ENCODE measurements around the gene PRXL2B. TPM values are rescaled to one million over a fixed set of nuclear protein-coding genes. Genes with fewer than 3 reads are reported as not detected.

PRXL2B gene
- total RNA-seq, 1 experiment from 2014 or later, result 32.2 TPM

- Histone ChIP-seq H3K4me1 (ENCODE audit: control insufficient read depth in 1 of 2, insufficient read depth in 2 of 2, low read length in 2 of 2) (peaks cover 5 to 12% of the 10 kb centered on the region in 2 experiments; a peak in 3 of 4 replicates), H3K27ac (ENCODE audit: low read depth, low read length) (no peak overlapping the region), H3K4me3 (replicated peaks in 1 of 2; ENCODE audit: low read depth in 1 of 2, low read length in 2 of 2) (no peak overlapping the region), H2AFZ (ENCODE audit: low read depth, low read length, poor library complexity, severe bottlenecking) (no peak overlapping the region), H3K9me2 (ENCODE audit: insufficient read depth) (no peaks in the 10 kb centered on the region), H4K20me1 (ENCODE audit: insufficient read depth) (no peaks in the 10 kb centered on the region), H3K36me3 (ENCODE audit: control insufficient read depth in 1 of 2, insufficient read depth in 2 of 2, low read length in 2 of 2) (no peaks in the 10 kb centered on the region), H3K9me3 (ENCODE audit: control insufficient read depth in 1 of 2, insufficient read depth in 1 of 2, low read depth in 1 of 2, low read length in 2 of 2) (no peaks in the 10 kb centered on the region), H3K79me2 (ENCODE audit: insufficient read depth, low read length) (no peaks in the 10 kb centered on the region), H3K27me3 (ENCODE audit: insufficient read depth, low read length) (0 out of 2 replicates have a peak, but pooled peaks cover 5% of the 10 kb centered on the region), H3K4me2 (ENCODE audit: low read length) (no peak overlapping the region), H3K9ac (ENCODE audit: low read length) (no peak overlapping the region)
- CTCF ChIA-PET, result no interaction called here
- POLR2A ChIA-PET, result no interaction called here
- no TSS peak for BruUV-seq (replicated peaks)
- TF ChIP-seq JUND (IDR thresholded peaks at IDR 0.05) (no peak), ZBTB33 (IDR thresholded peaks at IDR 0.05; ENCODE audit: extremely low read depth, insufficient replicate concordance, low read length) (no peak), EZH2 (IDR thresholded peaks at IDR 0.05) (no peak), CEBPB (IDR thresholded peaks at IDR 0.05; ENCODE audit: low read depth) (no peak), TCF7L2 (IDR thresholded peaks at IDR 0.05; ENCODE audit: borderline replicate concordance, extremely low read depth, insufficient read depth, insufficient read length) (no peak), ELF1 (IDR thresholded peaks at IDR 0.05; ENCODE audit: borderline replicate concordance, low read depth) (no peak)
- DNase-seq (ENCODE audit: low read depth, low spot score), result no peak
- RAD21 ChIA-PET (ENCODE audit: low non-redundant PET in 1 of 2, low total read pairs in 2 of 2, uncharacterized antibody in 2 of 2, unreplicated experiment in 2 of 2), result no interaction called here
- no peak for ATAC-seq
- intact Hi-C loops (cut with micrococcal nuclease), result no loop called here
Measured at GRCh38 chr1:2606396-2606880, 19.9 kb downstream of the PRXL2B start.

GRCh38 chr1:2606881-2607621 lies 20.5 kb downstream of the PRXL2B start:
- Histone ChIP-seq H3K79me2 (ENCODE audit: insufficient read depth, low read length) (no peaks in the 10 kb centered on the region), H2AFZ (ENCODE audit: low read depth, low read length, poor library complexity, severe bottlenecking) (no peak overlapping the region), H3K4me3 (replicated peaks in 1 of 2; ENCODE audit: low read depth in 1 of 2, low read length in 2 of 2) (no peak overlapping the region), H3K4me1 (ENCODE audit: control insufficient read depth in 1 of 2, insufficient read depth in 2 of 2, low read length in 2 of 2) (peaks cover 11 to 16% of the 10 kb centered on the region in 2 experiments), H3K36me3 (ENCODE audit: control insufficient read depth in 1 of 2, insufficient read depth in 2 of 2, low read length in 2 of 2) (no peaks in the 10 kb centered on the region), H4K20me1 (ENCODE audit: insufficient read depth) (no peaks in the 10 kb centered on the region), H3K27ac (ENCODE audit: low read depth, low read length) (no peak overlapping the region), H3K9me2 (ENCODE audit: insufficient read depth) (no peaks in the 10 kb centered on the region), H3K4me2 (ENCODE audit: low read length) (no peak overlapping the region), H3K9me3 (ENCODE audit: control insufficient read depth in 1 of 2, insufficient read depth in 1 of 2, low read depth in 1 of 2, low read length in 2 of 2) (no peaks in the 10 kb centered on the region), H3K27me3 (ENCODE audit: insufficient read depth, low read length) (0 out of 2 replicates have a peak, but pooled peaks cover under 1% of the 10 kb centered on the region), H3K9ac (ENCODE audit: low read length) (no peak overlapping the region)
- ChIA-PET RAD21 (ENCODE audit: low non-redundant PET in 1 of 2, low total read pairs in 2 of 2, uncharacterized antibody in 2 of 2, unreplicated experiment in 2 of 2) (no interaction called here), POLR2A (no interaction called here), CTCF (no interaction called here)
- BruUV-seq (replicated peaks), result no TSS peak
- TF ChIP-seq CEBPB (IDR thresholded peaks at IDR 0.05; ENCODE audit: low read depth) (no peak), TCF7L2 (IDR thresholded peaks at IDR 0.05; ENCODE audit: borderline replicate concordance, extremely low read depth, insufficient read depth, insufficient read length) (no peak), POLR2AphosphoS5 (IDR thresholded peaks at IDR 0.05; ENCODE audit: low read depth, low read length) (no peak), SIN3A (IDR thresholded peaks at IDR 0.05; ENCODE audit: low read depth) (no peak), SRF (IDR thresholded peaks at IDR 0.05; ENCODE audit: low read depth) (no peak), CBX3 (IDR thresholded peaks at IDR 0.05; ENCODE audit: low read depth) (no peak), ZBTB33 (IDR thresholded peaks at IDR 0.05; ENCODE audit: extremely low read depth, insufficient replicate concordance, low read length) (no peak), ATF3 (IDR thresholded peaks at IDR 0.05) (no peak)
- DNase-seq (ENCODE audit: low read depth, low spot score), result no peak
- intact Hi-C loops (cut with micrococcal nuclease), result no loop called here
- ATAC-seq, result no peak

All from HCT116 (cell line).